ENCODE data around the gene FLAD1. TPM values are rescaled to one million over a fixed set of nuclear protein-coding genes. Genes with fewer than 3 reads are reported as not detected.
A peak's percentile ranks its signal among the peaks of the same experiment; 100 is the strongest.

Gene FLAD1
- total and polyA plus RNA-seq, 2 of the 8 experiments (the other 6 are each of a cell fraction or from before 2014, with no cell fraction given) = 104 to 143 TPM

DNA sequence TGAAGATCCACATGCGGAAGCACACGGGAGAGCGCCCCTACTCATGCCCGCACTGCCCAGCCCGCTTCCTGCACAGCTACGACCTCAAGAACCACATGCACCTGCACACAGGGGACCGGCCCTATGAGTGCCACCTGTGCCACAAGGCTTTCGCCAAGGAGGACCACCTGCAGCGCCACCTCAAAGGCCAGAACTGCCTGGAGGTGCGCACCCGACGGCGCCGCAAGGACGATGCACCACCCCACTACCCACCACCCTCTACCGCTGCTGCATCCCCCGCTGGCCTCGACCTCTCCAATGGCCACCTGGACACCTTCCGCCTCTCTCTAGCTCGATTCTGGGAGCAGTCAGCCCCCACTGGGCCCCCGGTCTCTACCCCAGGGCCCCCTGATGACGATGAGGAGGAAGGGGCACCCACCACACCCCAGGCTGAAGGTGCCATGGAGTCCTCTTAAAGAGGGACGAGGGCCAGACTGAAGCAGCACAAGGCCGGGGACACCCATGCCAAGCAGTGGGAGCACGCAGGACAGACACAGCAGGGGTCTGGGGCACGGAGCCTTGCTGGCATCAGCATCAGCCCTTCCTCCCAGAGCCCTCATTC, 33.2 kb downstream of the FLAD1 start:
- Histone ChIP-seq H3K4me3 (ENCODE audit: extremely low read depth in 1 of 4, insufficient read depth in 2 of 4, low read depth in 3 of 4, low read length in 4 of 4) (peak overlapping the region in 3 of 4 experiments; percentile 36 to 60 (median 42); a peak in 4 of 8 replicates), H2BK12ac (ENCODE audit: low read depth, low read length) (peak overlapping the region; percentile 81), H3K9me3 (ENCODE audit: insufficient read depth in 2 of 2, low read depth in 1 of 2, low read length in 1 of 2) (no peaks in the 10 kb centered on the region), H3K23ac (ENCODE audit: insufficient read length) (no peak overlapping the region), H2BK5ac (ENCODE audit: low read depth, low read length) (peak overlapping the region; percentile 85; the same call in 1 of the 2 replicates), H2AK5ac (ENCODE audit: low read depth, low read length) (0 out of 2 replicates have a peak overlapping the region, but pooled peaks have one; percentile 32), H3K14ac (ENCODE audit: insufficient read length) (no peak overlapping the region), H3K27me3 (replicated peaks in 1 of 4; ENCODE audit: control insufficient read depth in 3 of 4, extremely low read depth in 1 of 4, insufficient read depth in 3 of 4, low read length in 3 of 4) (0 out of 7 replicates have a peak, but pooled peaks cover 0 to 2% (median 0%) of the 10 kb centered on the region in 4 experiments), H3K4ac (replicated peaks; ENCODE audit: insufficient read length, low read depth, low read length) (no peak overlapping the region), H3K4me2 (ENCODE audit: insufficient read depth in 1 of 2, low read depth in 2 of 2, low read length in 2 of 2) (peak overlapping the region; percentile 4 to 59; a peak in 2 of 4 replicates), H3K23me2 (ENCODE audit: low read depth, low read length) (no peaks in the 10 kb centered on the region), H4K5ac (ENCODE audit: insufficient read length, low read depth, low read length) (no peak overlapping the region), H3K79me2 (ENCODE audit: control insufficient read depth in 1 of 2, insufficient read depth in 2 of 2, low read length in 2 of 2) (peaks cover 0 to 9% of the 10 kb centered on the region in 2 experiments; a peak in 2 of 4 replicates), H4K91ac (replicated peaks; ENCODE audit: insufficient read length, low read length) (peak overlapping the region; percentile 36), H3K27ac (ENCODE audit: low read depth, low read length) (peak overlapping the region; percentile 71; the same call in 1 of the 2 replicates), H3K4me1 (replicated peaks in 1 of 4; ENCODE audit: control insufficient read depth in 3 of 4, insufficient read depth in 4 of 4, low read length in 3 of 4) (peaks cover 8 to 29% (median 23%) of the 10 kb centered on the region in 4 experiments), H3K36me3 (ENCODE audit: control insufficient read depth in 2 of 4, insufficient read depth in 4 of 4, low read length in 3 of 4) (peaks cover 0 to 29% (median 13%) of the 10 kb centered on the region in 4 experiments; a peak in 4 of 8 replicates), H2BK120ac (replicated peaks; ENCODE audit: low read depth, low read length) (no peak overlapping the region), H3K79me1 (ENCODE audit: low read depth, low read length) (peaks cover 3% of the 10 kb centered on the region; the same call in 1 of the 2 replicates), H3K56ac (replicated peaks; ENCODE audit: insufficient read length, low read depth, low read length) (no peak overlapping the region), H2BK20ac (ENCODE audit: low read length) (peak overlapping the region; percentile 86), H3K18ac (ENCODE audit: extremely low read depth, low read length) (peak overlapping the region; percentile 83; the same call in 1 of the 2 replicates), H4K20me1 (replicated peaks in 1 of 2; ENCODE audit: control insufficient read depth in 1 of 2, insufficient read depth in 2 of 2, low read length in 2 of 2) (no peaks in the 10 kb centered on the region), H3K9ac (replicated peaks in 1 of 4; ENCODE audit: extremely low read depth in 1 of 4, low read depth in 3 of 4, low read length in 3 of 4) (no peak overlapping the region; a peak in 2 of 7 replicates), H2BK15ac (ENCODE audit: low read length) (peak overlapping the region; percentile 16; the same call in 1 of the 2 replicates), H2AFZ (ENCODE audit: low read length) (no peak overlapping the region), H4K8ac (ENCODE audit: extremely low read depth, insufficient read depth, low read length) (no peak overlapping the region)
- DNase-seq (ENCODE audit: low read depth in 1 of 2, low spot score in 2 of 2) = no peak
- no peak for FAIRE-seq
- WGBS, 2 experiments (ENCODE audit: extremely low coverage in 1 of 2, insufficient coverage in 1 of 2, insufficient read length in 1 of 2, insufficient replicate concordance in 2 of 2, low coverage in 1 of 2, low lambda C conversion rate in 2 of 2, missing lambda C conversion rate in 1 of 2) = 95% methylated on average over 26 of the region's 26 CpGs; no CpG with 5 or more reads in 1 of the 2 experiments
- POLR2A ChIA-PET (ENCODE audit: partially characterized antibody) = interaction anchor here (1.0 to 14.8 kb wide), 10 partner anchors 11 to 63 kb away, joined by 3 to 128 read pairs (median 10); partner anchors contain the start of genes ADAM15, CKS1B, DCST1 and DCST2
- TF ChIP-seq EP300 (IDR thresholded peaks at IDR 0.05; ENCODE audit: borderline replicate concordance in 1 of 2, low read depth in 2 of 2, low read length in 2 of 2) = no peak
- TF ChIP-seq TBP (IDR thresholded peaks at IDR 0.05; ENCODE audit: low read depth, low read length) = no peak
- TF ChIP-seq ZNF274 (IDR thresholded peaks at IDR 0.05; ENCODE audit: borderline replicate concordance, extremely low read depth, low read length) = no peak
- TF ChIP-seq CHD2 (IDR thresholded peaks at IDR 0.05; ENCODE audit: low read length) = no peak
- TF ChIP-seq BACH1 (IDR thresholded peaks at IDR 0.05; ENCODE audit: low read length) = no peak
- TF ChIP-seq USF2 (IDR thresholded peaks at IDR 0.05; ENCODE audit: low read length) = no peak
- no peak for TF ChIP-seq SIX5 (IDR thresholded peaks at IDR 0.05; ENCODE audit: low read depth, low read length)
- TF ChIP-seq POLR2AphosphoS5 (IDR thresholded peaks at IDR 0.05; ENCODE audit: low read depth, low read length) = no peak
- no peak for TF ChIP-seq CBX5 (IDR thresholded peaks at IDR 0.05; ENCODE audit: low read depth, low read length)
- CTCF ChIA-PET (ENCODE audit: partially characterized antibody) = interaction anchor here (0.9 to 18.6 kb wide), 17 partner anchors 8 to 75 kb away, joined by 3 to 354 read pairs (median 7); partner anchors contain the start of genes ADAM15, DCST1, DCST2 and EFNA4

Data from H1 (cell line).